IMR-90 (cell line): Measurements from ENCODE around the gene HHIPL1. TPM values are rescaled to one million over a fixed set of nuclear protein-coding genes. Genes with fewer than 3 reads are reported as not detected.

Source experiments
- ATAC-seq: fragments of 200-7000 bp; cut with Tn5 transposase; 2 replicates; pipeline ENCODE4 v1.9.1; 2020; ENCODE audit warnings: low read depth, mild to moderate bottlenecking, moderate library complexity
- BruUV-seq: library from RNA; stranded (reverse); fragments of 400-500 nt; replicated peaks from 2 replicates; lab custom pipeline; 2021; lab: Mats Ljungman, UMichigan
- CTCF ChIA-PET: fragments of 300-600 bp; formaldehyde crosslinking; extraction: SDS; loops from one replicate; lab custom pipeline; 2021; ENCODE audit warnings: antibody characterized with exemption; lab: Yijun Ruan, JAX
- POLR2A ChIA-PET: fragments of 300-600 bp; sonication (Branson Sonifier 250); formaldehyde crosslinking; loops from one replicate; lab custom pipeline; 2022; ENCODE audit warnings: antibody characterized with exemption; ENCODE audit not compliant: unreplicated experiment; lab: Charles Lee
- DNase-seq: peaks from one replicate; pipeline ENCODE4 v3.0.0; 2013
- H2AFZ ChIP-seq: replicated peaks from 2 replicates; pipeline ENCODE3; 2013; ENCODE audit warnings: low read length, mild to moderate bottlenecking; ENCODE audit not compliant: poor library complexity
- H2AK5ac ChIP-seq: 2 replicates; pipeline ENCODE4 v1.6.1; 2013; ENCODE audit warnings: low read depth, low read length, inconsistent platforms
- H2AK9ac ChIP-seq: replicated peaks from 2 replicates; pipeline ENCODE3; 2013; ENCODE audit warnings: mild to moderate bottlenecking, low read depth, low read length, moderate library complexity; ENCODE audit not compliant: poor library complexity
- H2BK120ac ChIP-seq: 2 replicates; pipeline ENCODE4 v1.6.1; 2013; ENCODE audit warnings: low read depth, low read length, inconsistent platforms
- H2BK15ac ChIP-seq: 3 replicates; pipeline ENCODE4 v1.6.1; 2013; ENCODE audit warnings: low read depth, low read length, inconsistent platforms
- H2BK20ac ChIP-seq: 2 replicates; pipeline ENCODE4 v1.6.1; 2013; ENCODE audit warnings: low read depth, mild to moderate bottlenecking, inconsistent platforms, low read length, moderate library complexity
- H2BK5ac ChIP-seq: 2 replicates; pipeline ENCODE4 v1.6.1; 2013; ENCODE audit warnings: mild to moderate bottlenecking, low read depth, low read length, inconsistent platforms; ENCODE audit not compliant: poor library complexity, severe bottlenecking
- H3K14ac ChIP-seq: replicated peaks from 2 replicates; pipeline ENCODE4 v1.6.1; 2013; ENCODE audit warnings: low read depth, low read length, inconsistent platforms
- H3K18ac ChIP-seq: 2 replicates; pipeline ENCODE4 v1.6.1; 2013; ENCODE audit warnings: low read depth, low read length, control low read depth
- H3K23ac ChIP-seq: 2 replicates; pipeline ENCODE4 v1.6.1; 2013; ENCODE audit warnings: low read depth, low read length, inconsistent platforms
- H3K27ac ChIP-seq: 2 replicates; pipeline ENCODE4 v1.5.1; 2013; ENCODE audit warnings: mild to moderate bottlenecking, control low read depth, low read length; ENCODE audit not compliant: insufficient read depth
- H3K27me3 ChIP-seq: 2 replicates; pipeline ENCODE4 v1.6.1; 2013; ENCODE audit warnings: low read length; ENCODE audit not compliant: control insufficient read depth, insufficient read depth
- H3K36me3 ChIP-seq: 2 replicates; pipeline ENCODE4 v1.6.1; 2013; ENCODE audit warnings: low read length, mixed read lengths; ENCODE audit not compliant: control insufficient read depth, insufficient read depth
- H3K4ac ChIP-seq: 2 replicates; pipeline ENCODE4 v1.6.1; 2013; ENCODE audit warnings: low read depth, low read length, inconsistent platforms
- H3K4me1 ChIP-seq: 2 replicates; pipeline ENCODE4 v1.6.1; 2013; ENCODE audit warnings: low read length, mixed read lengths; ENCODE audit not compliant: control insufficient read depth, insufficient read depth
- H3K4me2 ChIP-seq: 2 replicates; pipeline ENCODE4 v1.6.1; 2013; ENCODE audit warnings: low read depth, mild to moderate bottlenecking, control low read depth, low read length, moderate library complexity
- H3K4me3 ChIP-seq: 2 replicates; pipeline ENCODE4 v1.5.1; 2013; ENCODE audit warnings: low read depth, mild to moderate bottlenecking, control low read depth, low read length, moderate library complexity; ENCODE audit not compliant: insufficient read depth
- H3K56ac ChIP-seq: 2 replicates; pipeline ENCODE4 v1.6.1; 2013; ENCODE audit warnings: low read length, inconsistent platforms; ENCODE audit not compliant: insufficient read depth; ENCODE audit errors: extremely low read depth
- H3K79me1 ChIP-seq, 2 experiments: 2 replicates each; pipeline ENCODE4 v1.6.1; 2013; ENCODE audit warnings: low read length in 2 of 2, inconsistent platforms in 1 of 2, low read depth in 1 of 2
- H3K9ac ChIP-seq: 2 replicates; pipeline ENCODE4 v1.6.1; 2013; ENCODE audit warnings: low read depth, low read length, control low read depth
- H3K9me1 ChIP-seq: 2 replicates; pipeline ENCODE4 v1.6.1; 2013; ENCODE audit warnings: low read length, inconsistent platforms; ENCODE audit not compliant: insufficient read depth
- H3K9me3 ChIP-seq: 2 replicates; pipeline ENCODE4 v1.6.1; 2013; ENCODE audit warnings: low read length; ENCODE audit not compliant: control insufficient read depth, insufficient read depth
- H4K20me1 ChIP-seq: 2 replicates; pipeline ENCODE4 v1.6.1; 2013; ENCODE audit warnings: low read length, inconsistent platforms; ENCODE audit not compliant: insufficient read depth
- H4K5ac ChIP-seq: 2 replicates; pipeline ENCODE4 v1.6.1; 2013; ENCODE audit warnings: mild to moderate bottlenecking, low read depth, low read length, control low read depth
- H4K8ac ChIP-seq, 2 experiments: 2 replicates each; pipeline ENCODE4 v1.6.1; 2013; ENCODE audit warnings: low read depth in 2 of 2, low read length in 2 of 2, control low read depth in 1 of 2, inconsistent platforms in 1 of 2
- H4K91ac ChIP-seq: 2 replicates; pipeline ENCODE4 v1.6.1; 2013; ENCODE audit warnings: low read depth, low read length, inconsistent platforms; ENCODE audit not compliant: insufficient read depth
- RCOR1 ChIP-seq: IDR thresholded peaks from 2 replicates; pipeline ENCODE4 v1.6.1; 2012; ENCODE audit warnings: mild to moderate bottlenecking, low read length, improper control_type of control experiment; ENCODE audit not compliant: insufficient replicate concordance
- RFX5 ChIP-seq: IDR thresholded peaks from 2 replicates; pipeline ENCODE4 v1.8.0; 2012; ENCODE audit warnings: low read depth, mild to moderate bottlenecking, low read length, moderate library complexity
- SMC3 ChIP-seq: fragments of 150-350 bp; IDR thresholded peaks from 2 replicates; pipeline ENCODE4 v1.6.1; 2016; ENCODE audit warnings: low read depth, mild to moderate bottlenecking, antibody characterized with exemption, low read length, moderate library complexity
- WGBS, 2 experiments: methylation state at CpG; one replicate each; pipeline versions ENCODE4 v1.1.5 to v1.1.7; 2013; ENCODE audit warnings: missing lambda C conversion rate in 2 of 2; ENCODE audit not compliant: insufficient read length in 1 of 2; ENCODE audit errors: extremely low coverage in 2 of 2; 5-methylcytosine and 5-hydroxymethylcytosine counted together
- dilution Hi-C: fragments of 300-500 bp; cut with HindIII; formaldehyde crosslinking; loops from one replicate; pipeline ENCODE4 v1.14.3; 2018; ENCODE audit warnings: low sequenced_read_pairs; ENCODE audit not compliant: unreplicated experiment
- in situ Hi-C: fragments of 300-500 bp; cut with MboI; formaldehyde crosslinking; loops from 3 replicates; pipeline ENCODE4 v1.14.3; 2019; ENCODE audit warnings: low sequenced_read_pairs, inconsistent platforms, mixed read lengths
- intact Hi-C: fragments of 100-400 bp; cut with micrococcal nuclease; formaldehyde crosslinking; loops from 2 replicates; pipeline ENCODE4 v1.10.0; 2022
- polyA plus RNA-seq, 3 experiments: library from polyadenylated mRNA; depleted of rRNA; stranded (reverse); fragments of >200 nt; gene quantifications; 2 replicates each; pipeline ENCODE4 v1.2.3, GENCODE V29; 2012; ENCODE audit warnings: low replicate concordance in 1 of 3
- total RNA-seq: library from RNA; depleted of rRNA; stranded (reverse); fragments of >200 nt; gene quantifications from 2 replicates; pipeline ENCODE4 v1.2.3, GENCODE V29; 2012
- TF ChIP-seq, protein P1 (sequence below): fragments of 150-350 bp; IDR thresholded peaks from 2 replicates; pipeline ENCODE4 v1.6.1; 2016; ENCODE audit warnings: low read depth, mild to moderate bottlenecking, low read length, moderate library complexity, borderline replicate concordance

The HHIPL1 gene
- total and polyA plus RNA-seq, 2 of the 4 experiments (the other 2 are of a cell fraction): 0.65 to 0.72 TPM

DNA sequence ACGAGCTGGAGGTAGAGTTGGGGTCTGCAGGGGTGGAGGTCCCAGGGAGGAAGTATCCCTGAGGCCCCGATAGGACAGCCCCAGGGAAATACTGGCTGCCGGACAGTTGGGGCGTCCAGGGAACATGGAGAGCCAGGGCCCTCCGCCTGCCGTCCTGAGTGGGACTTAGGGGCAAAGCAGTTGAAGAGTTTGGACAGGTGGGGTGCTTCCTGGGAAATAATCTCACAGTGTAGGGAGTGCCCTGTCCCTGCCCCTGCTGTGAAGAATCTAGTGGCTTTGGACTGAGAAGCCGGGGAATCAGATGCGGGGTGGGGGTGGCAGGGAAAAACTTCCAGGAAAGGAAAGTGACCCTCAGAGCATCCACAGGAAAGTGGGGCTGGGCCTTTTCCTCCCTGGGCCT lies 9.8 kb upstream of the HHIPL1 start:
- Histone ChIP-seq H3K23ac (no peak overlapping the region), H3K27ac (no peak overlapping the region), H3K9ac (no peak overlapping the region), H3K9me1 (no peaks in the 10 kb centered on the region), H2AK5ac (no peak overlapping the region), H2AFZ (no peak overlapping the region), H4K8ac (no peak overlapping the region), H3K79me1 (no peaks in the 10 kb centered on the region), H2BK20ac (no peak overlapping the region), H2AK9ac (no peak overlapping the region), H3K56ac (no peak overlapping the region), H2BK120ac (no peak overlapping the region), H3K27me3 (peaks cover 11% of the 10 kb centered on the region; the same call in 1 of the 2 replicates), H2BK5ac (no peak overlapping the region), H4K91ac (no peak overlapping the region), H2BK15ac (no peak overlapping the region), H3K4ac (no peak overlapping the region), H3K18ac (no peak overlapping the region), H4K20me1 (no peaks in the 10 kb centered on the region), H4K5ac (no peak overlapping the region), H3K36me3 (no peaks in the 10 kb centered on the region), H3K4me3 (no peak overlapping the region), H3K9me3 (no peaks in the 10 kb centered on the region), H3K14ac (no peak overlapping the region), H3K4me1 (no peaks in the 10 kb centered on the region), H3K4me2 (no peak overlapping the region)
- 88% methylated on average over 8 of the region's 8 CpGs; no CpG with 5 or more reads in 1 of the 2 experiments for WGBS, 2 experiments
- TF ChIP-seq RFX5 (no peak), RCOR1 (no peak), SMC3 (no peak)
- TF ChIP-seq, protein P1, sequence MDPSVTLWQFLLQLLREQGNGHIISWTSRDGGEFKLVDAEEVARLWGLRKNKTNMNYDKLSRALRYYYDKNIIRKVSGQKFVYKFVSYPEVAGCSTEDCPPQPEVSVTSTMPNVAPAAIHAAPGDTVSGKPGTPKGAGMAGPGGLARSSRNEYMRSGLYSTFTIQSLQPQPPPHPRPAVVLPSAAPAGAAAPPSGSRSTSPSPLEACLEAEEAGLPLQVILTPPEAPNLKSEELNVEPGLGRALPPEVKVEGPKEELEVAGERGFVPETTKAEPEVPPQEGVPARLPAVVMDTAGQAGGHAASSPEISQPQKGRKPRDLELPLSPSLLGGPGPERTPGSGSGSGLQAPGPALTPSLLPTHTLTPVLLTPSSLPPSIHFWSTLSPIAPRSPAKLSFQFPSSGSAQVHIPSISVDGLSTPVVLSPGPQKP: no peak
- ChIA-PET POLR2A (no interaction called here), CTCF (no interaction called here)
- no peak for DNase-seq
- intact Hi-C loops: no loop called here
- dilution Hi-C loops: no loop called here
- BruUV-seq: no TSS peak
- no peak for ATAC-seq
- in situ Hi-C loops: no loop called here
